Femur (tissue), 1 donor: Measurements from ENCODE around the gene HK1.
"Not testable (repeated sequence)": the region's sequence is repeated elsewhere in the genome, so short reads cannot be mapped to it uniquely, and the experiment has no call there.

Source experiments
- DNase-seq: peaks from one replicate; pipeline ENCODE4 v3.0.0-alpha.2; 2017

The HK1 gene

GRCh38 chr10:69259547-69260243 lies 18.6 kb upstream of the HK1 start:
- no peak for DNase-seq

DNA sequence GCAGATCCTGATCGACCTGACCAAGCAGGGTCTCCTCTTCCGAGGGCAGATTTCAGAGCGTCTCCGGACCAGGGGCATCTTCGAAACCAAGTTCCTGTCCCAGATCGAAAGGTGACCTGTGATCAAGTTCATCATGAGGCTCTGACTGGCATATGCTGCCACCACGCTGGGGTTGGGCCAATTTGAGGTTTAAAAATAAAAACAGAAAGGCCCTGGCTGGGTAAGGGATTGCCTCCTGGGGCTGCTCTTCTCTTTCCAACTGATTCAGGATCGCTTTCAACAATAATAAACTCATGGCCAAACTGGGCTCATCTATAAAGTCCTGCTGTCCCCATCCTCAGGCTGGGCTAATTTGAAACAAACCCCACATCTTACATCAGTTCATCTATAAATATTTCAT lies 17.1 kb upstream of the HK1 start:
- DNase-seq = no peak

- no peak for DNase-seq
Observed at GRCh38 chr10:69262292-69262751, 16.0 kb upstream of the HK1 start.

- DNase-seq = no peak
Observed at GRCh38 chr10:69265521-69265920, 12.8 kb upstream of the HK1 start.

DNA sequence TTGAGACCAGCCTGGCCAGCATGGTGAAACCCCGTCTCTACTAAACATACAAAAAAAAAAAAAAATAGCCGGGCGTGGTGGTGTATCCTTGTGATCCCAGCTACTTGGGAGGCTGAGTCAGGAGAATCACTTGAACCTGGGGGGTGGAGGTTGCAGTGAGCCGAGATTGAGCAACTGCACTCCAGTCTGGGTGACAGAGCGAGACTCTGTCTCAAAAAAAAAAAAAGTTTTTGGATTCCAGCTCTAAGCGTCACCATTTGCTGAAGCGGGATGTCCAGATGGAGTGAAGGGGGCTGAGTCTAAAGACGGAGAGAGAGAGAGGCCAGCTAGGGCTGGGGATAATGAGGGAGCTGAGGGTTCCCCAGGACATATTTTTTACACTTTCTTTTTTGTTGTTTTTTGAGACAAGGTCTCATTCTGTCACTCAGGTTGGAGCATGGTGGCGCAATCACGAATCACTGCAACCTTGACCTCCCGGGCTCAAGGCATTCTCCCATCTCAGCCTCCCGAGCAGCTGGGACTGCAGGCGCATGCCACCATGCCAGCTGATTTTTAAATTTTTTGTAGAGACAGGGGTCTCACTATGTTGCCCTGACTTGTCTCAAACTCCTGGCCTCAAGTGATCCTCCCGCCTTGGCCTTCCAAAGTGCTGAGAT lies 9.4 kb upstream of the HK1 start:
- no peak for DNase-seq

- no peak for DNase-seq
Observed at GRCh38 chr10:69269761-69270160, 8.5 kb upstream of the HK1 start.

DNA sequence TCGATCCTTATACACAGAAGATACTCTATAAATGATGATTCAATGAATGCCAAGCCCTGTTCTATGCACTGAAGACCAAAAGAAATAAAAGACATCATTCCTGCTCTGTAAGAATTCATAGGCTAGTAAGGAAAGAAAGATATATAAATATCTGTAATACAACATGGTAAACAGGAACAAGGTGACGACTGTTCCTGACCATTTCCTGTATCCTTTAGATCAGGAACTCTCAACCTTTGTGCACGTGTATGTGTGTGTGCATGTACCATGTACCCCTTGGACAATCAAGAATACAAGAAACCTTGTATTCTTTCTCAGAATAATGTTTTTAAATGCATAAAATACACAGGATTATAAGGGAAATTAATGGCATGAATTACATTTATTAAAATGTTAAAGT lies 7.3 kb upstream of the HK1 start:
- no peak for DNase-seq

DNA sequence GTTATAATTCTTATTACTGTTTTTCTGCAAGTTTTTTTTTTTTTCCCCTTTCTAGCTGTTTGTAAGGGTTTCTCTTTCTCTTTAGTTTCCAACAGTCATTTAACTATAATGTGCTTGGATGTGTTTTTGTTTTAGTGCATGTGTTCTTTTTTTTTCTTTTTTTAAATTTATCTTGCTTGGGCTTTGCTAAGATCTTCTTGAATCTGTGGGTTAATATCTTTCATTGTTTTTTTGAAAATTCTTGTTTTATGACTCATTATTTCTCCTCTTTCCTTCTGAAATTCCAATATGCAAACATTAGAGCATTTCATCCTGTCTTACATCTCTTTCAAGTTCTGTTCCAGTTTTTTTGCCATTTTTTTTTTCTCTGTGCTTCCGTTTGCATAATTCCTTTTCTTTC lies 5.7 kb upstream of the HK1 start:
- no peak for DNase-seq

DNA sequence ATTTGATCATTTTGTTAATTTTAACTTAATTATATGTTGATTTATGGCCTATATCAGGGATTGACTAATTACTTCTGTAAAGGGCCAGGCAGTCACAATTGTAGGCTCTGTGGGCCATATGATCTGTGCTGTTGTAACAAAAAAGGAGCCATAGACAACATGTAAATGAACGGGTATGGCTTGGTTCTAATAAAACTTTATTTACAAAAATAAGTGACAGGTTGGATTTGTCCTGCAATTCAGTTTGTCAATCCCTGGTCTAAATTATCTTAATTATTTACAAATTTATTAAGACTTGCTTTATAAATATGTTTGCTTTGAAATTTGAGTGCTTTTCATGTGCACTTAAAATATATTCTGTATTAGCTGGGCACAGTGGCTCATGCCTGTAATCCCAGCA lies 2.9 kb upstream of the HK1 start:
- no peak for DNase-seq

DNA sequence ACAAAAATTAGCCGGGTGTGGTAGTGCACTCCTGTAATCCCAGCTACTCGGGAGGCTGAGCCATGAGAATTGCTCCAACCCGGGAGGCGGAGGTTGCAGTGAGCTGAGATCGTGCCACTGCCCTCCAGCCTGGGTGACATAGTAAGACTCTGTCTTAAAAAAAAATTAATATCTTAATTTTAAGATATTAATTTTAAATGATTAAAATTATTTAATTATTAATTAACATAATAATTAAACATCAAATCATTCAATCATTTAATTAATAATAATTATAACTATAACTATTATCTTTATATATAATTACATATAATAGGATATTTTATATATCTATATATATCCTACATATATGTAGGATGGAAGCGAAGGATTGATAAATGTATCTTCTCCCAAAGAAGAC lies 1.8 kb upstream of the HK1 start:
- no peak for DNase-seq

DNA sequence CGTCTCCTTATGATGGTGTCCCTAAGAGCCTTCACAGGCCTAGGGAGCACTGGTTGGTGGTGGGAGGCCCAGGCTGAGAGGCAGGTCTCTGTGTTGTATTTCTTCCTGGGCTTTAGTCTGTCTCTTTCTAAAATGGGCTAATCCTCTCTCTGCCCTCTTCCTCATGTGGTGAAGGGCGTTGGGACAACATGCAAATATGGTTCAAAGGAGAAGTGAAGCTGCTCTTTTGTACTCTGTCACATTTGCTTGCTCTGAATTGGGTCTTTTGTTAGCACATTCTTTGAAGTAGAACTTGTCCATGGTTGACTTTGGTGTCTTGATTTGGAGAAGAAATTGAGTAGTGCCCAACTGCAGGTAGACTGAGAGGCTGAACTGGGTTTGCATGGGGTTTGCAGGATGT lies 814 bp downstream of the HK1 start:
- DNase-seq = no peak

GRCh38 chr10:69281507-69282413 lies 3.5 kb downstream of the HK1 start:
- no peak for DNase-seq

- not testable (repeated sequence) for DNase-seq
Observed at GRCh38 chr10:69284402-69284801, 6.1 kb downstream of the HK1 start.

DNA sequence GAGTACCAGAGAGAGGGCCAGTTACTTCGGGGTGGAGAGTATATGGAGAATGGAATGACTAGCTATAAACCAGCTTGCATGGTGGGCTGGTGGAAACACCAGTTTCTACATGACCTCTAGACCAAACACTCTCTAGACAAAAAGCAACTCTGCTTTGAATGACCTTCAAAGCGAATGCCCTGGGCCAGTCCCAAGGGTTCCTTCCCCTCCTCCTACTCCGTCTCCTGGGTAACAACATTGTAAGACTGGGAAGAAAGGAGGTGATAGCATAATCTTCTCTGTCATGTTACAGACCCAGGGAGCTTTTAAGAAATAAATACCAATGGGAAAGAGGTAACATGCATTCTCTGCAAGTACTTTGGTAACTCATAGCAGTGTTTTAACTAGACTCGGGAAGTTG lies 7.4 kb downstream of the HK1 start:
- DNase-seq = no peak

GRCh38 chr10:69287181-69287580 lies 8.9 kb downstream of the HK1 start:
- no peak for DNase-seq

DNA sequence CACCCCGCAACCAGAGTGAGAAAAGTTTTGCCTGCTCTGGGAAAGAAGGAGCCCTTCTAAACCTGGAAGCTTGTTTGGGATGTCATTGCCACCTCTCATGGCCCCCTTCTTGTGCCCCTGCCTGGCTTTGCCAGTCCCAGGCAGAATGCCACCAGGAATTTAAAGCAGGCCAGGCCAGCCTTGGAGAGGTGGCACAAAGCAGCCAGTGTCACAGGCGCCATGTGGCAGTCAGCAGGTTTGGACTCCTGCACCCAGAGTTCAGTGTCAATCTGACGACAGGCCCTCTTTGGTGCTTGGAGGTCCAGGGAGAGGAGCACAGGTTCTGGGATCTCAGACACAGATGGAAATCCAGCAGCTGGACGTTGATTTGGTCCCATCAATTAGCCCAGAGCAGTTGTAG lies 12.7 kb downstream of the HK1 start:
- no peak for DNase-seq

GRCh38 chr10:69292459-69292858 lies 14.2 kb downstream of the HK1 start:
- no peak for DNase-seq

GRCh38 chr10:69295027-69295636 lies 16.8 kb downstream of the HK1 start:
- no peak for DNase-seq

DNA sequence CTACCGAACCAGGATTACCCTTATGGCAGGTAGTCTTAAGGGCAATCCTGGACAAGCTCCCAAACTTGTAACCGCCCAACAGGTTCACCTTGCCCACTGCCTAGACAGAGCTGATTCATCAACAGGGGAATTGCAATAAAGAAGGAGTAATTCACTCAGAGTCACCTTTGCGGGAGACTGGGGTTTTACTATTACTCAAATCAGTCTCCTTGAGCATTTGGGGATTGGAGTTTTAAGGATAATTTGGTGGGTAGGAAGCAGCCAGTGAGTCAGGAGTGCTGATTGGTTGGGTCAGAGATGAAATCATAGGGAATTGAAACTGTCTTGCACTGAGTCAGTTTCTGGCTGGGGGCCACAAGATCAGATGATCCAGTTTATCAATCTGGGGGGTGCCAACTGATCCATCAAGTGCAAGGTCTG lies 25.3 kb downstream of the HK1 start:
- no peak for DNase-seq

DNA sequence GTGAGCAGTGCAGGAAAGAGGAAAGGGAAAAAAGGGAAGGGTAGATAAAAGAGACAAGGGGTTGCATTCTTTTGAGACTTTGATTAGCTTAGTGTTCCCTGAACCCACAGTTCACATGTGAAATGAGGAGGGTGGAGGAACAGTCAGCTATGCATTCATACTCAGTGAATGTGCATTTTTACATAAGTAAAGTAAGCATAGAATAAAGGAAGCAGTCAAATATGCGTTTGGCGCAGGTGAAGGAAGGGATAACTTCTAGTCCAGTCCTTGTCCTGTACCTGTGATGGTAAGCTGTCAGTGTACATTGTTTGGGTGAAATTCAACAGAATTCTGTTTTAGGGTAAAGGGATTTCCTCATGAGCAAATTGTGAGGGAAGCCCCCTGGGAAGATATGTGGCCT lies 28.1 kb downstream of the HK1 start:
- no peak for DNase-seq

DNA sequence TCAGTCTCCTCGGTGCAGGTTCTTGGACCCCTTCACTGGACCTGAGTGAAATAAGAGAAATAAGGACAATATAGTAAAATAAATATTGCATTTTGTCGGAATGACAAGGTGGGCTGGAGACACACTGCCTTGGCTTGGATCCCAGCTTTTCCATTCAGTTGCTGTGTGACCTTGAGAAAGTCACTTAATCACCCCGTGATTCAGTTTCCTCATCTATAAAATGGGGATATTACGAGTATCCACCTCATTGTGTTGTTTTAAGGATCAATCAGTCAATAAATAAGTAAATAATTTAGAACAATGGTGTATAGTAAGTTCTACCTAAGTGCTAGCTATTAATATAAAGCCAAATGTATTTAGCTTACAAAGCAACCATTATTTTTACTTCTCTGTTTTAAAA lies 29.1 kb downstream of the HK1 start:
- DNase-seq = no peak

- DNase-seq = not testable (repeated sequence)
Observed at GRCh38 chr10:69308304-69308703, 30.0 kb downstream of the HK1 start.

DNA sequence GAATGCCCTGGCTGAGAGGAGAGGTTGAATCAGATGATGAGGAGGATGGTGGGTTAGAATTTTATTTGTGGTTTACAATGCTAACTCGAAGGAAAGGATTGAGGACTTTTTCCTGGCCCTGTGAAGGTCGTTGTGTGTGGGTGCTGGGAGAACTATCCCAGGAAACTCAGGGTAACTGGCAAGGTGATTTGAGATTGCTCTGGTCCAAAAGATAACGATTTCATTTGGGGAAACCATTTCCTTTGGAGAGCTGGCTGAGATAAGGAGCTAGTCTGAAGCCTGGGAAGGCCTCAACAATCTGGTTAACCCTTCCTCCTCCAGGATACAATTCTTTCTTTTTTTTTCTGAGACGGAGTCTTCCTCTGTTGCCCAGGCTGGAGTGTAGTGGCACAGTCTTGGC lies 33.0 kb downstream of the HK1 start:
- no peak for DNase-seq
